Measurements from ENCODE around the gene CDK5.

GRCh38 chr7:151025924-151026671 is 31.6 kb downstream of the CDK5 start:
- TF ChIP-seq POLR2A (IDR thresholded peaks at IDR 0.05; ENCODE audit: borderline replicate concordance, extremely low read depth, insufficient read depth, insufficient read length) (no peak), YY1 (IDR thresholded peaks at IDR 0.05; ENCODE audit: extremely low read depth, insufficient replicate concordance, low read depth, low read length) (no peak), MAX (IDR thresholded peaks at IDR 0.05) (no peak), EZH2 (IDR thresholded peaks at IDR 0.05) (no peak), CTCF (IDR thresholded peaks at IDR 0.05 in 2 of 3, conservative IDR thresholded peaks at IDR 0.05 in 1 of 3; ENCODE audit: borderline replicate concordance in 1 of 3, insufficient read depth in 1 of 3, low read depth in 2 of 3, low read length in 2 of 3) (no peak), FOSL1 (IDR thresholded peaks at IDR 0.05; ENCODE audit: low read depth) (no peak), RAD21 (IDR thresholded peaks at IDR 0.05; ENCODE audit: low read depth) (no peak), POLR2AphosphoS5 (IDR thresholded peaks at IDR 0.05; ENCODE audit: low read depth, low read length) (no peak), ELF1 (IDR thresholded peaks at IDR 0.05; ENCODE audit: borderline replicate concordance, low read depth) (no peak), ATF3 (IDR thresholded peaks at IDR 0.05) (no peak), CEBPB (IDR thresholded peaks at IDR 0.05; ENCODE audit: low read depth) (no peak), EZH2phosphoT487 (IDR thresholded peaks at IDR 0.05; ENCODE audit: borderline replicate concordance) (no peak), REST (IDR thresholded peaks at IDR 0.05; ENCODE audit: low read depth) (no peak), TCF7L2 (IDR thresholded peaks at IDR 0.05; ENCODE audit: borderline replicate concordance, extremely low read depth, insufficient read depth, insufficient read length) (no peak)

Data from HCT116 (cell line).